ENCODE measurements around the gene INS. TPM values are rescaled to one million over a fixed set of nuclear protein-coding genes. Genes with fewer than 3 reads are reported as not detected.

The INS gene
- total RNA-seq, 2 experiments from 2014 or later: not detected

DNA sequence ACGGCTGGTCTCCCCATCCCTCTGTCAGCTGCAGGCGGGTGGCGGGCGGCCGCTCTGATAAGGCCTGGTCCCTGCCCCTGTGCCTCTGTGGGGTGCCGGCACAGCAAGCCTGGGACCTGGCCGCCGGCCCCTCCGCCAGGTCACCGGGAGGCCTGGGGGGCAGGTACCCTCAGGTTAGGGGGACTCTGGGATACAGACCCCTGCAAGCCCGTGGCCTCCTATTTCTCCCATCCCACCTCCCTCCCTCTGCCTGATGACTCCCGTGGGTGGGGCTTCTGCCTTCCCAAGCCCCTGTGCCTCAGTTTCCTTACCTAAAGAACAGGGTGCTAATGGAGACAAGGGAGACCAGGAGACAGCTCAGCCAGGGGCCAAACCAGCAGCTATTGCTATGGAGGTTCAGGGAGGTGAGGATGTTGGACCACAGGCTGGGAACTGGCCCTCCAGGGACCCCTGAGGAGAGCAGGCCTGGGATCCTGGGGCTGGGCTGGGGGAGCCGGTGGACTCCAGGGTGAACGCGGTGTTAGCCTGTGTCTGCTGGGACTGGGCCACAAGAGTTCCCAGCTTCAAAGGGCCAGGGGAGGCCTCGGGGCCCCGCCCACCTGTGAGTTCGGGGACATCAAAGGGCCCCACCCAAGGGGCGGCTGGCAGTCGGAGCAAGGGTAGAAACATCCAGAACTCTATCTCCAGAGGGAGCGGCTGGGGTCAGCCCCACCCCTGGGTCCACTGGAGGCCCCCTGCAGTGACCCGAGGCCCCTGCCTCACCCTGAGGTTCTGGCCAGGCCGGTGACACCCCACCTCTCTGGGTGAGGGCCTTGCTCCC, 42.6 kb upstream of the INS start:
- Mint-ChIP-seq H3K4me3 (no peak overlapping the region), H3K9me3 (ENCODE audit: insufficient read depth) (no peaks in the 10 kb centered on the region), H3K4me1 (ENCODE audit: low read depth) (peaks cover 2% of the 10 kb centered on the region), H3K27ac (no peak overlapping the region), H3K27me3 (ENCODE audit: low read depth) (no peaks in the 10 kb centered on the region), H3K36me3 (ENCODE audit: low read depth) (no peaks in the 10 kb centered on the region)
- CTCF ChIA-PET: no interaction called here
- no peak for ATAC-seq
- POLR2A ChIA-PET: no interaction called here
- no peak for DNase-seq

DNA sequence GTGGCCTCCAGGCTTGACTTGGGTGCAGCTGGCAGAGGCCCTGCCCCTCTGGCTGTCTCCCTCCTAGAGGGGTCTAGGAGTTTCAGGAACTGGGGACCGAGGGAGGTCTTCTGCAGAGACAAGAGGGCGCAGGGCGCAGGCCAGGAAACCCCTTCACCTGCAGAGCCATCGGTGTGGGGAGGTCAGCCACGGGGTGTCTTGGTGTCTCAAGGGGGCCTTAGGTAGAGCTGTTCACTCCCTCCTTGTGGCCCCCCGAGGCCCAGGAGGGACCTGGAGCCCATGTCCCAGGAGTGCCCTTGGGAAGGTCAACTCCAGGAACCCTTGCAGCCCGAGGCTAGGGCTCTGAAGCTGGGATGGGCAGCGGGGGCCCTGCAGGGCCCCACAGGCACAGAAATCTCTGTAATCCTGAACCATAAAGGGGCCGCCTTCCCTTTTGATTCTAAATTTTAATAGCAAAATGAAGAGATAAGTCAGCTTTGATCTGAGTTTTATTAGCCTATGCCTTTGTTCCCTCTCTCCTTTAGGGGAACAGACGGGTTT, 42.0 kb upstream of the INS start:
- Mint-ChIP-seq H3K27me3 (ENCODE audit: low read depth) (no peaks in the 10 kb centered on the region), H3K4me1 (ENCODE audit: low read depth) (peaks cover 2% of the 10 kb centered on the region), H3K36me3 (ENCODE audit: low read depth) (no peaks in the 10 kb centered on the region), H3K4me3 (no peak overlapping the region), H3K27ac (no peak overlapping the region), H3K9me3 (ENCODE audit: insufficient read depth) (no peaks in the 10 kb centered on the region)
- ChIA-PET POLR2A (no interaction called here), CTCF (interaction anchor here (2.0 kb wide), 1 partner anchor 218 kb away, joined by 8 read pairs; no protein-coding TSS in a partner anchor)
- ATAC-seq: no peak
- DNase-seq: no peak

DNA sequence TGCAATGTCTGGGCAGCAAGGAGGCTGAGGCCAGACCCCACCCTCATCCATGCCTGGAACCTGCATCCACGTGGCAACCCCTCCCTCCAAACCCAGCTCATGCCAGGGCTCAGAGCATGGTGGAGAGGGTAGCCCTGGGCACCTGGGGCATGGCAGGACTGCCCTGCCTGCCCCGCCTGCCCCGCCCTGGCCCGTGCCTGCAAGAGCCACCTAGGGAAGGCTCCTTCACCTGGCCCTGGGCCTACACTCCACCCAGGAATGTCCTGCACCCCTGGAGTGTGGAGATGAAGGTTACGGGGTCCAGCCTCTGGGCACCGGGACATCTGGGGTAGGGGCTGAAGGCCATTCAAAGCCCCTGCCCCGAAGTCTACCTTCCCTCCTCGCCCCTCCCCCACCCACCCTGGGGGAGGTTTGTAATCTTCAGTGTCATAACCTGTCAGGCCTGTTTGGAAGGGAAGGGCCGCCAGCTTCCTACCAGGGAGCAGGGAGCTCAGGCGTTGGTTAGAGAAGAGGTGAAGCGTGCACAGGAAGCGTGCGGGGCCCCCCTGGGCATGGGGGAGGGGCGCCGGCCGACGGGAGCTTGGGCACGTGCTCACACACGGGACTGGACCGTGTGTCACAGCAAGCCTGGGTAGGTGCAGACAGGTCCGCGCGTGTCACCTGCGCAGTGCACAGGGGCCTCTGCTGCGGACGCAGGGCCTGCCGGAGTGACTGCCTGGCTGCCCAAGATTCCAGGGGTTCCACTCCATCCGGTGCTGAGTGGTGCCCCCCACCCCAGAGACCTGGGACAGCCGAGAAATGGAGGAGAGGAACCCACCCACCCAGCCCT, 41.3 kb upstream of the INS start:
- no peak overlapping the region for H3K4me3 Mint-ChIP-seq
- peak overlapping the region; percentile 11 for H3K27ac Mint-ChIP-seq
- ChIA-PET POLR2A (no interaction called here), CTCF (interaction anchor here (1.3 to 2.0 kb wide), 2 partner anchors 99 to 219 kb away, joined by 3 to 8 read pairs; partner anchors contain the start of genes C11orf21 and TSPAN32)
- peaks cover 2% of the 10 kb centered on the region for H3K4me1 Mint-ChIP-seq (ENCODE audit: low read depth)
- ATAC-seq (no peak), DNase-seq (no peak)
- no peaks in the 10 kb centered on the region for H3K27me3 Mint-ChIP-seq (ENCODE audit: low read depth)
- H3K36me3 Mint-ChIP-seq (ENCODE audit: low read depth): no peaks in the 10 kb centered on the region
- no peaks in the 10 kb centered on the region for H3K9me3 Mint-ChIP-seq (ENCODE audit: insufficient read depth)

DNA sequence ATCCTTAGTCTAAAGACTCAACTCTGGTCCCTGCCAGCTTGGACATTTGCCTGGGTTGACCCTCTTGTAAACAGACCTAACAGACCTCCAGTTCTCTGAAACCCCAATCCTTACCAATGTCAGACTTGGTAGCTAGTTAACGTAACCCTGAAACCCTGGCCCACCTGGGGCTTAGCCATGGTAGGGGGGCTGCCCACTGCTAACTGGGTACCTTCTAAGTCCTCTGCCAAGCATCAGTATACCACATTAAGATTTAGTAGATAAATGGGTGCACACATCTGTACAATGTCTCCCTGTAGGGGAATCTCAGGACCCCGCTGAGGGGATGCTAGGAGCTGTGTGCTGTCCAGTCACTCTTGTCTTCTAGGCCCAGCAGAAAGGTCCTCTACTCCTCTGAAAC, 40.5 kb upstream of the INS start:
- Mint-ChIP-seq H3K4me3 (no peak overlapping the region), H3K27ac (peak overlapping the region; percentile 11), H3K9me3 (ENCODE audit: insufficient read depth) (no peaks in the 10 kb centered on the region), H3K4me1 (ENCODE audit: low read depth) (peaks cover 5% of the 10 kb centered on the region), H3K27me3 (ENCODE audit: low read depth) (peaks cover 6% of the 10 kb centered on the region), H3K36me3 (ENCODE audit: low read depth) (no peaks in the 10 kb centered on the region)
- no peak for ATAC-seq
- CTCF ChIA-PET: interaction anchor here (1.3 to 2.0 kb wide), 2 partner anchors 100 to 219 kb away, joined by 3 to 8 read pairs; partner anchors contain the start of genes C11orf21 and TSPAN32
- DNase-seq: no peak
- POLR2A ChIA-PET: no interaction called here

DNA sequence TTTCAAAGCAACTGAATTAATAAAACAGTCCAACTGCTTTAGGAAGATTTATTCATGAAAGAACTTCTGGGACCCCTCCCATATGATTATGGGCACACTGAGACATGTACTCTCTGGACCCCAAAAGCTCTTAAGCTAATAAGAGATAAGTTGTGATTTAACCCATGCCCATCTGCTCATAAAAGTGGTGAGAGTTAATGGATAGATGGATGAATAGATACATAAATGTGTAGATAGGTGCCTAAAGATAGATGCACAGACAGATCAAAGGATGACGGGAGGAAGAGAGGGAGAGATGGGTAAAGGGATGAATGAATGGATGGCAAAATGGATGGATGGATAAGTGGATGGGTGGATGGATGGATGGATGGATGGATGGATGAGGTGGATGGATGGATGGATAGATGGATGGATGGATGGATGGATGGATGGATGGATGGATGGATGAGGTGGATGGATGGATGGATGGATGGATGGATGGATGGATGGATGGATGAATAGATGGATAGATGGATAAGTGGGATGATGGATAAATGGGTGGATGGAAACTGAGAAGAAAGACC, 40.0 kb upstream of the INS start:
- Mint-ChIP-seq H3K4me3 (no peak overlapping the region), H3K4me1 (ENCODE audit: low read depth) (peaks cover 5% of the 10 kb centered on the region), H3K27ac (no peak overlapping the region), H3K27me3 (ENCODE audit: low read depth) (peaks cover 11% of the 10 kb centered on the region), H3K9me3 (ENCODE audit: insufficient read depth) (no peaks in the 10 kb centered on the region), H3K36me3 (ENCODE audit: low read depth) (no peaks in the 10 kb centered on the region)
- DNase-seq: no peak
- ChIA-PET POLR2A (no interaction called here), CTCF (interaction anchor here (1.3 to 2.0 kb wide), 2 partner anchors 101 to 220 kb away, joined by 3 to 8 read pairs; partner anchors contain the start of genes C11orf21 and TSPAN32)
- ATAC-seq: no peak

DNA sequence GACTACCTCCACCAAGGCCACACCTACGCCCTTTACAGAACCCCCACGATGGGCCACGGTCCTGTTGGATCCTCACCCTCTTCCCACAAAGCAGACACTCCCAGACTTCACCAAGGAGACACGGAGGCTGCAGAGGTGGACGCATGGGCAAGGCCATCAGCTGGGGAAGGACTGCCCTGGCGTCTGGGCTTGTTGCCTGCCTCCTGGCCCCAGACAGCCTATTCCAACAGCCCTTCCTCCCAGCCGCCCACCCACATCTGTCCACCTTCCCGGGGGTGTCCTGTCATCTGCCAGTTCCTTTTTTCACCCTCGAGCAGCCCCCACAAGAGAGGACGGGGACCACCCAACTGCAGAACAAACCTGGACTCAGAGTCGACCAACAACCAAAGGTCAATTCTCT, 39.5 kb upstream of the INS start:
- no peak for ATAC-seq
- Mint-ChIP-seq H3K4me3 (no peak overlapping the region), H3K27ac (no peak overlapping the region), H3K27me3 (ENCODE audit: low read depth) (peaks cover 12% of the 10 kb centered on the region), H3K9me3 (ENCODE audit: insufficient read depth) (no peaks in the 10 kb centered on the region), H3K4me1 (ENCODE audit: low read depth) (peaks cover 5% of the 10 kb centered on the region), H3K36me3 (ENCODE audit: low read depth) (no peaks in the 10 kb centered on the region)
- ChIA-PET CTCF (no interaction called here), POLR2A (no interaction called here)
- no peak for DNase-seq

DNA sequence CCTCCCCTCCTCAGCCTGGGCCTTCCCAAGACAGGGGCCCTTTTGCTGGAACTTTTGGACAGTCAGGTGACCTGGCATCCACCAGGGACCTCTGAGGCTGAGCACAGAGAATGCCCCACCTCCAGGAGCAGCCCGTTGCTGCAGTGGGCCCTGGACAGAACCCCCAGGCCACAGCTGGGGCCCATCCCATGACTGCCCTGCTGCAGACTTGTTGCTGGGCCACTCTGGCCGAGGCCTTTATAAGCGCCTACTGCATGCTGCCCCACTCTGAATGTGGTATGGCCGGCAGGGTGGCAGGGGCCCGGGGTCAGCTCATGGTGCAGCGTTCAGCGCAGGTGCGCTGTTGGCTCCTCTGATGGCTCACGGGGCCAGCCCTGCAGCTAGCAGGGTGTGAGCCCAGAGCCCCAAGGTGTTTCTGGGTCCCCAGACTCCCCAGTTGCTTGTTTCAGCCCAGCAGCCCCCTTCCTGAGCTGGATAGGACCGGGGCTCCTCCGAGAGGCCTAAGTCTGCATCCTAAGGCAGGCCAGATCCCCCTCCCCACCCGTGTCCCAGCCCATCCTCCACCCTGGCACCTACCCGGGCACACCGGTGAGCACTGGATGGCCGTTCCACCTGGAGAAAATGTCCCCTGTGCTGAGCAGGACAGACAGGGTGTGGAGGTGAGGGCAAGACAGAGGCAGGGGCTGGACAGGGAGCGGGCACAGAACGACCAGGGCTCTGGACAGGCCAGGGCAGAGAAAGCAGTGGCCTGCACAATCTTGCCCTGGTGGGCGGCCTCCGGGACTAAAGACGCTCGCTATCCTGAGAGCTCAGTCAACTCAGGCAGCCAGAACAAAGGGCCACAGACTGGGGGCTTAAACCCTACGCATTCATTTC, 38.7 kb upstream of the INS start:
- Mint-ChIP-seq H3K4me3 (no peak overlapping the region), H3K4me1 (ENCODE audit: low read depth) (peaks cover 5% of the 10 kb centered on the region), H3K36me3 (ENCODE audit: low read depth) (no peaks in the 10 kb centered on the region), H3K27ac (no peak overlapping the region), H3K9me3 (ENCODE audit: insufficient read depth) (no peaks in the 10 kb centered on the region), H3K27me3 (ENCODE audit: low read depth) (peaks cover 12% of the 10 kb centered on the region)
- ATAC-seq: no peak
- no peak for DNase-seq
- ChIA-PET CTCF (interaction anchor here (1.6 to 2.6 kb wide), 5 partner anchors 43 to 220 kb away, joined by 3 to 16 read pairs (median 4); no protein-coding TSS in a partner anchor), POLR2A (no interaction called here)

DNA sequence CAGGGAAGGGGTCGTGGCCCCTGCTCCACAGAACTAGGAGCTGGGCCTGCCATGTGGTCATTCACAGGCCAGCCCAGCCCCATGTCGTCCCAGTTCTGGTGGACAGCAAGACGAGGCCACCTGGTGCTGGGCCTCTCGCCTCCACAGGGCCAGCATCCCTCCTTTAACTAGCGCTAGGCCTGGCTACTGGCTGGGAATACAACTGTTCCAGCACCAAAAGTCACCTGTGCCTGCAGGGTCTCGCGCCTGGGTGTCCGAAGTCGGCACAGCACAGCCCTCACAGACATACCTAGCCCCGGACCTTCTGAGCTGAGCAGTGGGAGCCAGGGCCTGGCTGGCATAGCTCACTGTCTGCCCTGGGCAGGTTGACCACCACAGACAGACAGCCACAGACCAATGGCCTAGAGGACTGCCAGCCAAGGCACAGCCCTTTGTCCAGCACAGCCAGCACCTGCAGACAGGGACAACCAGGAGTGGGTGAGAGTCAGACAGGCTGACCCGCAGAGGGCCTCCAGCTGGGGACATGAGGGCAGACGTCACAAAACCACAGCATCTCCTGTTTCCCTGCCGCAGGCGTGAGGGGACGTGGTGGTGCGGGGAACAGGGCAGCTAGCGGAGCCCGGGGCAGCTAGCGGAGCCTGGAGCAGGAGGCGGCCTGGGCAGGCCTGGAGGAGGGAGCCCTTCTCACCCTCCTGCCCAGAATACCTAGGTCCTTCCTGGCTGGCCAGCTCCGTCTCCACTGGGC, 37.8 kb upstream of the INS start:
- no peak overlapping the region for H3K4me3 Mint-ChIP-seq
- H3K9me3 Mint-ChIP-seq (ENCODE audit: insufficient read depth): no peaks in the 10 kb centered on the region
- no peak for ATAC-seq
- no peak overlapping the region for H3K27ac Mint-ChIP-seq
- POLR2A ChIA-PET: no interaction called here
- H3K27me3 Mint-ChIP-seq (ENCODE audit: low read depth): peaks cover 12% of the 10 kb centered on the region
- H3K4me1 Mint-ChIP-seq (ENCODE audit: low read depth): peaks cover 5% of the 10 kb centered on the region
- H3K36me3 Mint-ChIP-seq (ENCODE audit: low read depth): no peaks in the 10 kb centered on the region
- CTCF ChIA-PET: interaction anchor here (0.7 to 2.6 kb wide), 8 partner anchors 15 to 221 kb away, joined by 3 to 16 read pairs (median 3); partner anchors contain the start of genes C11orf21, TSPAN32 and TSSC4
- DNase-seq: no peak

DNA sequence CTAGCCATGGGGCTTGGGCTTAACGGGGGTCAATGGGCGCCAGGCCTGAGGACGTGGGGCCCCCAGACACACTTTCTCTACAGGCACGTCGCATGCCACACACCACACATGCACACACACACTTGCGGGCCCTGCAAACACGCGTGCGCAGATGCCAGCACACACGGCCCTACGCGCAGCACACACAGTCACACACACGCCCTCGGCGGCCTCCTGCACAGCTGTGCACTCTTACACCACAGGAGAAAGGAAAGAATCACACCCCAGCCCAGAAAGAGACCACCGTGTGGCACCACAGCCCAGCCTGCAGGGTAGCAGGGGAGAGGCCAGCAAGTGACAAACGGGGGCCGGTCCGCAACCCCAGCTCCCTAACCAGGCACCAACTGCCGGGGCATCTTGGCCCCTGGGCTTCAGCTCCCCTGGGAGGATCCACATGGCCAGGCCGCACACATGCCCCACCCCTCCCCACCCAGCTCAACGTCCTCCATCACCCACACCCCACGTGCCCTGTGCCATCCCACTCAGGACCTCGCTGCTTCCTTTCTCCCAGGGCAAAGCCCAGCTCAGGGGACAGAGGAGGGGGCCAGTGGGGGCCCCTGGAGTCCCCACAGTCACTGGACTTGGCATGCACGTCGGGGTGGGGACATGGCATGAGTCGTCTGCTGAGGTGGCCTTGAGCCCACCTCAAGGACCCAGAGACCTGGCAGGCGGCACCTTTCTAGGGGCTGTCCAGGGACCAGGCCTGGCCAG, 36.9 kb upstream of the INS start:
- H3K4me3 Mint-ChIP-seq: no peak overlapping the region
- no peaks in the 10 kb centered on the region for H3K36me3 Mint-ChIP-seq (ENCODE audit: low read depth)
- H3K27me3 Mint-ChIP-seq (ENCODE audit: low read depth): peaks cover 12% of the 10 kb centered on the region
- CTCF ChIA-PET: interaction anchor here (0.7 to 2.6 kb wide), 10 partner anchors 16 to 222 kb away, joined by 3 to 16 read pairs (median 3); partner anchors contain the start of genes C11orf21, TSPAN32 and TSSC4
- DNase-seq (no peak), ATAC-seq (no peak)
- H3K27ac Mint-ChIP-seq: no peak overlapping the region
- H3K9me3 Mint-ChIP-seq (ENCODE audit: insufficient read depth): no peaks in the 10 kb centered on the region
- peaks cover 5% of the 10 kb centered on the region for H3K4me1 Mint-ChIP-seq (ENCODE audit: low read depth)
- POLR2A ChIA-PET: no interaction called here
